IPS-20b (cell line): ENCODE measurements around the gene ALG9.

ENCODE experiments used
- H3K27ac ChIP-seq: one replicate; pipeline ENCODE4 v1.5.1; 2013; ENCODE audit warnings: low read length
- H3K27me3 ChIP-seq: 2 replicates; pipeline ENCODE4 v1.6.1; 2013; ENCODE audit warnings: mild to moderate bottlenecking, low read length, inconsistent platforms; ENCODE audit not compliant: insufficient read depth
- H3K36me3 ChIP-seq: 2 replicates; pipeline ENCODE4 v1.6.1; 2013; ENCODE audit warnings: low read depth, mild to moderate bottlenecking, inconsistent platforms, low read length, moderate library complexity; ENCODE audit not compliant: insufficient read depth
- H3K4me1 ChIP-seq: 2 replicates; pipeline ENCODE4 v1.6.1; 2013; ENCODE audit warnings: mild to moderate bottlenecking, control low read depth, inconsistent platforms, low read length, moderate library complexity; ENCODE audit not compliant: insufficient read depth
- H3K4me3 ChIP-seq: 2 replicates; pipeline ENCODE4 v1.5.1; 2013; ENCODE audit warnings: mild to moderate bottlenecking, low read length, inconsistent platforms
- H3K9ac ChIP-seq: 2 replicates; pipeline ENCODE4 v1.6.1; 2013; ENCODE audit warnings: low read depth, mild to moderate bottlenecking, inconsistent platforms, low read length, moderate library complexity
- H3K9me3 ChIP-seq: 2 replicates; pipeline ENCODE4 v1.6.1; 2013; ENCODE audit warnings: mild to moderate bottlenecking, low read depth, low read length, inconsistent platforms; ENCODE audit not compliant: insufficient read depth

The ALG9 gene

GRCh38 chr11:111878385-111878848 is 7.0 kb upstream of the ALG9 start:
- Histone ChIP-seq H3K27me3 (no peaks in the 10 kb centered on the region), H3K9me3 (no peaks in the 10 kb centered on the region), H3K27ac (no peak overlapping the region), H3K36me3 (no peaks in the 10 kb centered on the region), H3K4me1 (peaks cover 4% of the 10 kb centered on the region; the same call in 1 of the 2 replicates), H3K9ac (peak overlapping the region; percentile 83; the same call in 1 of the 2 replicates), H3K4me3 (peak overlapping the region; percentile 81)

- no peaks in the 10 kb centered on the region for H3K27me3 ChIP-seq
- no peaks in the 10 kb centered on the region for H3K9me3 ChIP-seq
- peak overlapping the region; percentile 71; the same call in 1 of the 2 replicates for H3K9ac ChIP-seq
- H3K4me1 ChIP-seq = no peaks in the 10 kb centered on the region
- H3K27ac ChIP-seq = no peak overlapping the region
- H3K4me3 ChIP-seq = peak overlapping the region; percentile 89
- H3K36me3 ChIP-seq = peaks cover 14% of the 10 kb centered on the region; the same call in 1 of the 2 replicates
Measured at GRCh38 chr11:111871693-111872161, 346 bp upstream of the ALG9 start.

GRCh38 chr11:111870522-111870885 is 877 bp downstream of the ALG9 start:
- Histone ChIP-seq H3K9me3 (no peaks in the 10 kb centered on the region), H3K27ac (no peak overlapping the region)

GRCh38 chr11:111870113-111870512 is 1.3 kb downstream of the ALG9 start:
- Histone ChIP-seq H3K9ac (no peak overlapping the region), H3K4me3 (no peak overlapping the region), H3K27me3 (no peaks in the 10 kb centered on the region), H3K27ac (no peak overlapping the region), H3K4me1 (no peaks in the 10 kb centered on the region), H3K36me3 (peaks cover 25% of the 10 kb centered on the region), H3K9me3 (no peaks in the 10 kb centered on the region)

More at GRCh38 chr11:111870522-111870885, 877 bp downstream of the ALG9 start:
- no peaks in the 10 kb centered on the region for H3K4me1 ChIP-seq
- peak overlapping the region; percentile 89 for H3K4me3 ChIP-seq
- peaks cover 21% of the 10 kb centered on the region for H3K36me3 ChIP-seq
- no peaks in the 10 kb centered on the region for H3K27me3 ChIP-seq
- peak overlapping the region; percentile 71; the same call in 1 of the 2 replicates for H3K9ac ChIP-seq

- Histone ChIP-seq H3K4me3 (no peak overlapping the region), H3K27me3 (no peaks in the 10 kb centered on the region), H3K9ac (no peak overlapping the region), H3K27ac (no peak overlapping the region), H3K9me3 (no peaks in the 10 kb centered on the region), H3K4me1 (no peaks in the 10 kb centered on the region), H3K36me3 (peaks cover 27% of the 10 kb centered on the region)
Measured at GRCh38 chr11:111860257-111860656, 11.1 kb downstream of the ALG9 start.

GRCh38 chr11:111855506-111855905 is 15.9 kb downstream of the ALG9 start:
- Histone ChIP-seq H3K9ac (no peak overlapping the region), H3K27me3 (no peaks in the 10 kb centered on the region), H3K4me1 (no peaks in the 10 kb centered on the region), H3K36me3 (peaks cover 32% of the 10 kb centered on the region), H3K9me3 (no peaks in the 10 kb centered on the region), H3K27ac (no peak overlapping the region), H3K4me3 (no peak overlapping the region)

- Histone ChIP-seq H3K27me3 (no peaks in the 10 kb centered on the region), H3K4me1 (no peaks in the 10 kb centered on the region), H3K9ac (no peak overlapping the region), H3K27ac (no peak overlapping the region), H3K4me3 (no peak overlapping the region), H3K36me3 (peaks cover 12% of the 10 kb centered on the region), H3K9me3 (no peaks in the 10 kb centered on the region)
Measured at GRCh38 chr11:111852103-111852502, 19.3 kb downstream of the ALG9 start.

GRCh38 chr11:111851636-111852035 is 19.7 kb downstream of the ALG9 start:
- Histone ChIP-seq H3K27me3 (no peaks in the 10 kb centered on the region), H3K4me1 (0 out of 2 replicates have a peak, but pooled peaks cover under 1% of the 10 kb centered on the region), H3K36me3 (peaks cover 11% of the 10 kb centered on the region)

GRCh38 chr11:111851067-111851466 is 20.3 kb downstream of the ALG9 start:
- Histone ChIP-seq H3K4me3 (no peak overlapping the region), H3K27me3 (no peaks in the 10 kb centered on the region), H3K9me3 (no peaks in the 10 kb centered on the region), H3K36me3 (peaks cover 11% of the 10 kb centered on the region), H3K9ac (no peak overlapping the region), H3K4me1 (0 out of 2 replicates have a peak, but pooled peaks cover 3% of the 10 kb centered on the region), H3K27ac (no peak overlapping the region)

More at GRCh38 chr11:111851636-111852035, 19.7 kb downstream of the ALG9 start:
- Histone ChIP-seq H3K9me3 (no peaks in the 10 kb centered on the region), H3K4me3 (no peak overlapping the region), H3K9ac (no peak overlapping the region), H3K27ac (no peak overlapping the region)

- Histone ChIP-seq H3K27me3 (no peaks in the 10 kb centered on the region), H3K4me3 (no peak overlapping the region), H3K9ac (no peak overlapping the region), H3K36me3 (peaks cover 11% of the 10 kb centered on the region), H3K4me1 (0 out of 2 replicates have a peak, but pooled peaks cover 3% of the 10 kb centered on the region), H3K9me3 (no peaks in the 10 kb centered on the region), H3K27ac (no peak overlapping the region)
Measured at GRCh38 chr11:111849631-111850030, 21.8 kb downstream of the ALG9 start.

GRCh38 chr11:111846636-111847035 is 24.7 kb downstream of the ALG9 start:
- H3K9me3 ChIP-seq = no peaks in the 10 kb centered on the region
- H3K27ac ChIP-seq = no peak overlapping the region
- no peak overlapping the region for H3K4me3 ChIP-seq
- H3K9ac ChIP-seq = no peak overlapping the region
- 0 out of 2 replicates have a peak, but pooled peaks cover 3% of the 10 kb centered on the region for H3K36me3 ChIP-seq
- 0 out of 2 replicates have a peak, but pooled peaks cover 3% of the 10 kb centered on the region for H3K4me1 ChIP-seq
- no peaks in the 10 kb centered on the region for H3K27me3 ChIP-seq

GRCh38 chr11:111846063-111846462 is 25.3 kb downstream of the ALG9 start:
- no peak overlapping the region for H3K4me3 ChIP-seq
- H3K27ac ChIP-seq = no peak overlapping the region
- H3K36me3 ChIP-seq = 0 out of 2 replicates have a peak, but pooled peaks cover 3% of the 10 kb centered on the region

More at GRCh38 chr11:111846063-111846462, 25.3 kb downstream of the ALG9 start:
- H3K9me3 ChIP-seq = no peaks in the 10 kb centered on the region
- H3K27me3 ChIP-seq = no peaks in the 10 kb centered on the region
- H3K9ac ChIP-seq = no peak overlapping the region
- H3K4me1 ChIP-seq = peaks cover 7% of the 10 kb centered on the region; the same call in 1 of the 2 replicates
